GM21423 (cell line): Measurements from ENCODE around the gene CPE.
"Not testable (repeated sequence)": the region's sequence is repeated elsewhere in the genome, so short reads cannot be mapped to it uniquely, and the experiment has no call there.

Experiments used
- ATAC-seq: cut with Tn5 transposase; IDR thresholded peaks from one replicate; pipeline ENCODE4 v1.9.1; 2021; ENCODE audit warnings: mild to moderate bottlenecking, moderate library complexity; ENCODE audit not compliant: unreplicated experiment

Gene CPE

GRCh38 chr4:165378745-165379677 is at the start of gene CPE:
CPE (plus strand) TSS chr4:165379008; CDS start chr4:165379222, 214 bp downstream.
- peak; percentile 86 for ATAC-seq

GRCh38 chr4:165330071-165330470 is 48.7 kb upstream of the CPE start:
- ATAC-seq, result no peak

GRCh38 chr4:165330666-165331065 is 48.1 kb upstream of the CPE start:
- no peak for ATAC-seq

GRCh38 chr4:165331359-165331758 is 47.4 kb upstream of the CPE start:
- no peak for ATAC-seq

- no peak for ATAC-seq
These were observed 47.0 kb upstream of the CPE start for GRCh38 chr4:165331823-165332222.

- ATAC-seq, result no peak
These were observed 46.3 kb upstream of the CPE start for GRCh38 chr4:165332502-165332901.

- no peak for ATAC-seq
These were observed 43.6 kb upstream of the CPE start for GRCh38 chr4:165335163-165335703.

GRCh38 chr4:165336743-165337142 is 42.1 kb upstream of the CPE start:
- no peak for ATAC-seq

- not testable (repeated sequence) for ATAC-seq
These were observed 36.5 kb upstream of the CPE start for GRCh38 chr4:165342340-165342739.

- ATAC-seq, result no peak
These were observed 35.2 kb upstream of the CPE start for GRCh38 chr4:165343353-165344191.

GRCh38 chr4:165345666-165346417 is 33.0 kb upstream of the CPE start:
- no peak for ATAC-seq

- ATAC-seq, result no peak
These were observed 30.9 kb upstream of the CPE start for GRCh38 chr4:165347647-165348569.

- no peak for ATAC-seq
These were observed 27.3 kb upstream of the CPE start for GRCh38 chr4:165351359-165352130.

- peak; percentile 72 for ATAC-seq
These were observed 22.9 kb upstream of the CPE start for GRCh38 chr4:165355900-165356300.

- ATAC-seq, result no peak
These were observed 19.3 kb upstream of the CPE start for GRCh38 chr4:165359506-165359905.

GRCh38 chr4:165360041-165360695 is 18.6 kb upstream of the CPE start:
- no peak for ATAC-seq

GRCh38 chr4:165360985-165361670 is 17.7 kb upstream of the CPE start:
- ATAC-seq, result no peak

GRCh38 chr4:165361810-165362209 is 17.0 kb upstream of the CPE start:
- ATAC-seq, result no peak
